ENCODE measurements around the gene SERPINB3. TPM values are rescaled to one million over a fixed set of nuclear protein-coding genes. Genes with fewer than 3 reads are reported as not detected.

SERPINB3 gene
- total and polyA plus RNA-seq, 10 donors: 0.05 to 0.09 TPM; not detected in 8

DNA sequence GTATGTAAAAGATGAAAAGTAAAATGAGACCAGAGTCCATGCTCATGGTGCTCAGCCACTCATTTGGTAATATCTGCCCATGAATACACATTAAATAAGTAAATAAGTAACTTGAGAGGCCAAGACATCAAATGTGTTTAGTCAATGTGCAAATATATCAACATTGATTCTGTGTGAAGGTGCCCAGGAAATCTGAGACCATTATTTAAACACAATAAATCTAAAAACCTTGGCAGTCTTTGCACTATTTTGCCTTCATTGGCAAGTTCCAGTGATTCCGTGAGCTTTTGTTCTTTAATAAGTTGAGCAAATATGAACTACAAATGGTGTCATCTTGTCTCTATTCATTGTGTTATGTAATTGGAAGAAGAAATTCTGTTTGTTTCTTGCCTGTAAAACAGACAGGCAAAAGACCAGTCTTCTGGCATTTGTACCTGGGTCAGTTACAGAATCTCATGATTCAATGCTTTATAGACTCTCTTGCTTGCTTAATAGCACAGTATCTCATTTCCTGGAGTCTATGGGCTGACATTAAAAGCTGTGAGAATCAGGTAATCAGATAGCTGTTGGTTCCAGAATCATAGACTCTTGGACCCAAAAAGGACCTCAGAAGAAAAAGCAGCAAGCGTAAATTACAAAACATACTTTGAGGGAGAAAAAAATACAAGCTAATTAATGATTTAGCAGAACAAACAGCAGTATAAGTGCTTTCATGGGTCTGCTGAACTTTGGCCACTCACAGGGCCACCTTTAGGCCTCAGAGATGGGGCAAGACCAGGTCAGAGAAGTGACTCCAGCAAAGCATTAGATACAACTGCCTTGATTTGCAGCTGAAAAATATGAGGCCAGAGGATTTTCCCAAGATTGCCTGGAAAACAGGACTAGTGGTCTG lies 20.0 kb upstream of the SERPINB3 start:
- intact Hi-C loops (cut with DNase I; ENCODE audit: low total_unique reads): no loop called here
- 88 to 97% (median 94%) methylated on average over 2 of the region's 2 CpGs for WGBS, 5 donors
- no peak for DNase-seq
- no peak for TF ChIP-seq POLR2AphosphoS5 (IDR thresholded peaks at IDR 0.05)
- no peak for TF ChIP-seq CTCF (IDR thresholded peaks at IDR 0.05 in 8 of 11, conservative IDR thresholded peaks at IDR 0.05 in 3 of 11)
- no peak for TF ChIP-seq POLR2A (IDR thresholded peaks at IDR 0.05)
- no peaks in the 10 kb centered on the region for H3K9me3 ChIP-seq
- H3K27me3 ChIP-seq (replicated peaks in 1 of 7): peaks cover 0 to 15% (median 0%) of the 10 kb centered on the region in 7 donors
- H3K36me3 ChIP-seq: no peaks in the 10 kb centered on the region
- H3K27ac ChIP-seq: no peak overlapping the region
- H3K4me1 ChIP-seq: no peaks in the 10 kb centered on the region
- no peak overlapping the region for H3K4me3 ChIP-seq

GRCh38 chr18:63679820-63680606 lies 18.3 kb upstream of the SERPINB3 start:
- no peak for TF ChIP-seq POLR2A (IDR thresholded peaks at IDR 0.05)
- no peak for TF ChIP-seq CTCF (IDR thresholded peaks at IDR 0.05 in 8 of 11, conservative IDR thresholded peaks at IDR 0.05 in 3 of 11)
- TF ChIP-seq POLR2AphosphoS5 (IDR thresholded peaks at IDR 0.05): no peak
- intact Hi-C loops (cut with DNase I; ENCODE audit: low total_unique reads): no loop called here
- WGBS, 5 donors: 73 to 81% (median 77%) methylated on average over 5 of the region's 5 CpGs
- no peaks in the 10 kb centered on the region for H3K9me3 ChIP-seq
- H3K4me1 ChIP-seq: no peaks in the 10 kb centered on the region
- H3K27me3 ChIP-seq (replicated peaks in 1 of 7): peaks cover 0 to 10% (median 0%) of the 10 kb centered on the region in 7 donors
- H3K36me3 ChIP-seq: no peaks in the 10 kb centered on the region
- H3K4me3 ChIP-seq: no peak overlapping the region
- H3K27ac ChIP-seq: no peak overlapping the region
- no peak for DNase-seq

GRCh38 chr18:63677500-63678225 lies 16.0 kb upstream of the SERPINB3 start:
- 35 to 60% (median 47%) methylated on average over 5 of the region's 5 CpGs for WGBS, 5 donors
- TF ChIP-seq CTCF (IDR thresholded peaks at IDR 0.05 in 8 of 11, conservative IDR thresholded peaks at IDR 0.05 in 3 of 11) (no peak), POLR2A (IDR thresholded peaks at IDR 0.05) (no peak)
- intact Hi-C loops (cut with DNase I; ENCODE audit: low total_unique reads): no loop called here

More at GRCh38 chr18:63677500-63678225, 16.0 kb upstream of the SERPINB3 start:
- H3K27ac ChIP-seq: no peak overlapping the region
- no peaks in the 10 kb centered on the region for H3K27me3 ChIP-seq (replicated peaks in 1 of 7)
- no peak overlapping the region for H3K4me3 ChIP-seq
- no peaks in the 10 kb centered on the region for H3K4me1 ChIP-seq
- H3K36me3 ChIP-seq: no peaks in the 10 kb centered on the region
- DNase-seq: no peak
- no peaks in the 10 kb centered on the region for H3K9me3 ChIP-seq
